AG10803 (cell line): ENCODE data around the gene COL6A5.

Source experiments
- DNase-seq: peaks from one replicate; pipeline ENCODE4 v3.0.0; 2010; ENCODE audit warnings: low read depth
- H3K4me3 ChIP-seq: 2 replicates; pipeline ENCODE4 v1.5.1; 2011; ENCODE audit warnings: mild to moderate bottlenecking, low read length, control low read depth
- TF ChIP-seq, protein P1 (sequence below): conservative IDR thresholded peaks from 2 replicates; pipeline ENCODE4 v1.5.1; 2011; ENCODE audit warnings: mild to moderate bottlenecking, low read length, control low read depth, inconsistent platforms

The COL6A5 gene

DNA sequence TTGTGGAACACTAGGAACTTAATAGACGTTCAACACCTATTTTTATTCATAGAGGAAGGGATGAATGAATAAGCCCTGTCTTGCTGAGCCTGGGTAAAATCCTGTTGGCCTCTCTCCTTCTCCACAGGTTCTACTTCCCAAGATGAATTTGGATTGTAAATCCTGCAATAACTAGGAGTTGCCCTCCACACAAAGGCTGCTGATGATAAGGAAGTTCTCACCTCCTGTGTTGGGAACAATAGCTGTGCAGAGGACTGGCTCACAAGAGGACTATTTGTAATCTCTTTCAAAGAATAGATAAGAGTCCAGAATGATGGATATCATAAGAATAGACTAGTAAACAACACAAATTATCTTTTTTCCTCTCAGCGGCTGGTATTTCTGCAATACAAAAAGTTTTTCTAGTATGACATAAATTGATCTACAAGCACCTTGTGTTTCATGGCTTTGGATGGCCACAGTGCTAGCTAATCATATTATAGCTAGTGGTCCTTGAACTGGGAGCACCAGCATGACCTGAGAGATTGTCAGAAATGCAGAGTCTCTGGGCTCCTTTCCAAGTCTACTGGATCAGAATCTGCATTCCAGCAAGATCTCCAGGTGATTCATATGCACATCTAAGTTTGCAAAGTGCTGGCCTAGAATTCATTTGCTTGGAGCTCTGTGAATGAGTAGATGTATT, 143.4 kb downstream of the COL6A5 start:
- no peak overlapping the region for H3K4me3 ChIP-seq
- TF ChIP-seq, protein P1, sequence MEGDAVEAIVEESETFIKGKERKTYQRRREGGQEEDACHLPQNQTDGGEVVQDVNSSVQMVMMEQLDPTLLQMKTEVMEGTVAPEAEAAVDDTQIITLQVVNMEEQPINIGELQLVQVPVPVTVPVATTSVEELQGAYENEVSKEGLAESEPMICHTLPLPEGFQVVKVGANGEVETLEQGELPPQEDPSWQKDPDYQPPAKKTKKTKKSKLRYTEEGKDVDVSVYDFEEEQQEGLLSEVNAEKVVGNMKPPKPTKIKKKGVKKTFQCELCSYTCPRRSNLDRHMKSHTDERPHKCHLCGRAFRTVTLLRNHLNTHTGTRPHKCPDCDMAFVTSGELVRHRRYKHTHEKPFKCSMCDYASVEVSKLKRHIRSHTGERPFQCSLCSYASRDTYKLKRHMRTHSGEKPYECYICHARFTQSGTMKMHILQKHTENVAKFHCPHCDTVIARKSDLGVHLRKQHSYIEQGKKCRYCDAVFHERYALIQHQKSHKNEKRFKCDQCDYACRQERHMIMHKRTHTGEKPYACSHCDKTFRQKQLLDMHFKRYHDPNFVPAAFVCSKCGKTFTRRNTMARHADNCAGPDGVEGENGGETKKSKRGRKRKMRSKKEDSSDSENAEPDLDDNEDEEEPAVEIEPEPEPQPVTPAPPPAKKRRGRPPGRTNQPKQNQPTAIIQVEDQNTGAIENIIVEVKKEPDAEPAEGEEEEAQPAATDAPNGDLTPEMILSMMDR, result no peak
- DNase-seq, result no peak

DNA sequence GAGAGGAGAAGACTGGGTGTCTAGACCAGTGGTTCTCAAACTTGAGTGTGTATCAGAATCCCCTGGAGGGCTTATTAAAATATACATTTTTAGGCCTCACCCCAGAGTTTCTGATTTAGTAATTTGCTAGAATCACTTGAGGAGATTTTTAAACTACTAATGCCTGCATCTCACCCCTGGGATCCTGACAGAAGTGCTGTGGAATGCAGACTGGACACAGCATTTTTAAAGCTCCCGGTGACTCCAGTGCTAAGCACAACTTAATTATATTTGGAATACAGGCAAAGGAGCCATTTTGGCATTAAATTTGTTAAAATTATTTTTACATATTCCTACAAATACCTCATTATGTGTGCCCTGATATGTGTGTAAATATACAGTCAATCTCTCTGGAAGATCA, 144.8 kb downstream of the COL6A5 start:
- H3K4me3 ChIP-seq, result no peak overlapping the region
- TF ChIP-seq, protein P1, result no peak
- DNase-seq, result peak; percentile 29

DNA sequence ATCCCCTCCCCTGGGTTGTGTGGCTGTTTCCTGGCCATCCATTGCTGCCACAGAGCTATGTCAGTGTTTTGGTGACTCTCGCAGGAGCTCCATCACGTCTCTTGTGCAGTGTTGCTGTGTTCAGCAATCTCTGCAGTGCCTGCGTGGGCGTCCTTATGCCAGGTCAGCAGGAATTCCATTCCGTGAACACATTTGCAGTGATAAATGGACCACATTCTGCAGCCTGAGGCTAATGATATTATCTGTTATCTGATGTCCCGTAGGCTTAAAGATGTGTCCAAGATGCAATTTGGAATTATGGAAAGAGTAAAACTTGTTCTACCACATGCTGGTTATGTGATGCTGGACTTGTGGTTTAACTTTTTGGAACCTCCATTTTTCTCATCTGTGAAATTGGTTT, 146.0 kb downstream of the COL6A5 start:
- TF ChIP-seq, protein P1, result no peak
- no peak for DNase-seq

DNA sequence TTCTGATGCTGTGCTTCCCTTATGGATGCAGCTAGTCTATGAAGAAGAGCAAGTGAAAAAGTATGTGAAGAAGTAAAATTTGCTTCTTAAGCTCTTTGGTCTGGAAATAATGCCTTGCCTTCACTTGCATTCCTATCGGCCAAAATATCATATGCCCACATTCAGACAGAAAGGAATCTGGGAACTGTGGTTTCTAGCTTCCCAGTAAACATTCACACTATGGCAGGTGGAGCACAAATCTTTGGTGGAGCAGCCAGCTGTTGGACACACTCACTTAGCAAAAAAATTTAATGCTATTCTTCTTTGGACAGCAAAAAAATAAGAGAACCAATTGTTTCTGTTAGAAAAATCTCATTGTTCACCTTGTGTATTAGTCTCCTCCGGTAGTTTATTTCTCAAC, 159.2 kb downstream of the COL6A5 start:
- no peak for DNase-seq
- TF ChIP-seq, protein P1, result no peak
- H3K4me3 ChIP-seq, result no peak overlapping the region

More for the DNA sequence above, 146.0 kb downstream of the COL6A5 start:
- H3K4me3 ChIP-seq, result no peak overlapping the region

DNA sequence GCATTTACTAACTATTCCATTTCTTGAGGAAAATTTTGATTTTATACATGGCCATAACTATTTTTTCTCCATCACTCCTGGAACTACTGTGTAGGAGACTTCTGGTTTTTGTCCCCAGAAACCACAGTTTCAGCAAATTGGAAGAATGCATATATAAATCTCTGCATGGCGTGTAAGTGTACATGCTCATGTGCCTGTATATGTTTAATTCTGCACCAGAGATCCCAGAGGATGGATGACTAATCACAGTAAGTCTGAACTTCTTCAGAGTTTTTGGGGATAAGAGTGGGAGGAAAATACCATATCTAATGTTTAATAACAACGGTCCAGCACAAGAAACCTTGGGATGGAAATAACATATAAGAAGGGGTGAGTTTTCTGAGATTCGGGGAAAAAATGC, 160.6 kb downstream of the COL6A5 start:
- TF ChIP-seq, protein P1, result no peak

DNA sequence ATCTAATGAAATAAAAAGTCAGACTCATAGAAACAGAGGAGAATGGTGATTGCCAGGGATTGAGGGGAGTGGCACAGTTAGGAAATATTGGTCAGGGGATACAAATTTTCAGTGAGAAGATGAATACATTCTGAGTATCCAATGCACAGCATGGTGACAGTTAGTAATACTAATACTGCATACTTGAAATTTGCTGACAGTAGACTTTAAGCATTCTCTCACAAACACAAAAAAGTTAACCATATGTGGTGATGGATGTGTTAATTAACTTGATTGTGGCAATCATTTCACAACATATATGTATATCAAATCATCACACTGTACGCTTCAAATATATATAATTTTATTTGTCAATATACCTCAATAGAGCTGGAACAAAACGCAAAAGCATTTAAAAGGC, 162.3 kb downstream of the COL6A5 start:
- TF ChIP-seq, protein P1, result no peak
- DNase-seq, result no peak
- H3K4me3 ChIP-seq, result no peak overlapping the region

More for the DNA sequence above, 160.6 kb downstream of the COL6A5 start:
- DNase-seq, result no peak
- H3K4me3 ChIP-seq, result no peak overlapping the region

DNA sequence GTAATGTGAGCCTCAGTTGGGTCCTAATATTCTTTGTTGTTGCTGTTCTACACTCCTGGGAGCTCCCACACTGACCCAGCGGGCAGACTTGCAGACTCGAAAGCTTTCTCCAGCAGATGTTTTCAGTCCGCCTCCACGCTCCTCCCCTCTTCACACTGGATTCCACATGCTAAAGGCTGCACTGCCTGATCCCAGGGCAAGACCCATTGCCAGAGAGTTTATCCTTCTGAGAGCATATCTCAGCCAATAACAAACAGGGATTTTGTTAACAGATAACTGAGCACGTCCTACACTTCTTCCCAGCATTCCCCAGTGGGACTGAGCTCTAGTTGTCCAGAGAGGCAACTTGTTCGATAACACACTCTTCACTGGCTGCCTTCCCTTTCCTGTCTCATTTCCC, 163.5 kb downstream of the COL6A5 start:
- no peak overlapping the region for H3K4me3 ChIP-seq
- DNase-seq, result peak; percentile 6
- TF ChIP-seq, protein P1, result no peak
